Activated CD8-positive, alpha-beta T cell treated with anti-CD3 and anti-CD28 coated beads for 36 hours (primary cell): Measurements from ENCODE around the gene ADIPOR2. TPM values are rescaled to one million over a fixed set of nuclear protein-coding genes. Genes with fewer than 3 reads are reported as not detected.

Experiments
- ATAC-seq: fragments of 200-7000 bp; cut with Tn5 transposase; one replicate; pipeline ENCODE4 v1.10.0; 2021; ENCODE audit warnings: mild to moderate bottlenecking, moderate library complexity
- CTCF ChIA-PET: fragments of 350-600 bp; sonication (Branson Sonifier 250); formaldehyde crosslinking; loops from one replicate; lab custom pipeline; 2021; ENCODE audit warnings: antibody characterized with exemption; lab: Charles Lee
- POLR2A ChIA-PET: fragments of 350-600 bp; sonication (Branson Sonifier 250); formaldehyde crosslinking; loops from one replicate; lab custom pipeline; 2021; ENCODE audit warnings: antibody characterized with exemption; lab: Charles Lee
- DNase-seq: peaks from one replicate; pipeline ENCODE4 v3.0.0-alpha.2; 2020
- H3K27ac Mint-ChIP-seq: one replicate; pipeline ENCODE4 v1.8.0; 2021; ENCODE audit warnings: mild to moderate bottlenecking, mixed read lengths
- H3K27me3 Mint-ChIP-seq: one replicate; pipeline ENCODE4 v1.8.0; 2021; ENCODE audit warnings: mixed read lengths
- H3K36me3 Mint-ChIP-seq: one replicate; pipeline ENCODE4 v1.8.0; 2021; ENCODE audit warnings: low read depth, mixed read lengths
- H3K4me1 Mint-ChIP-seq: one replicate; pipeline ENCODE4 v1.8.0; 2021; ENCODE audit warnings: low read depth, mixed read lengths
- H3K4me3 Mint-ChIP-seq: one replicate; pipeline ENCODE4 v1.8.0; 2021; ENCODE audit warnings: mild to moderate bottlenecking, moderate library complexity, mixed read lengths
- H3K9me3 Mint-ChIP-seq: one replicate; pipeline ENCODE4 v1.8.0; 2021; ENCODE audit warnings: mixed read lengths
- intact Hi-C: fragments of 100-400 bp; cut with micrococcal nuclease; formaldehyde crosslinking; loops from one replicate; pipeline ENCODE4 v1.10.0; 2022
- total RNA-seq, 2 experiments: library from RNA; stranded (reverse); gene quantifications; one replicate each; pipeline ENCODE4 v1.2.3, GENCODE V29; 2021
- TF ChIP-seq, protein P1 (sequence below): fragments of 200-600 bp; IDR thresholded peaks from one replicate; pipeline ENCODE4 v1.8.0; 2022; ENCODE audit warnings: antibody characterized with exemption, mild to moderate bottlenecking

Gene ADIPOR2
- total RNA-seq, 2 experiments from 2014 or later = 48.3 to 49.9 TPM

DNA sequence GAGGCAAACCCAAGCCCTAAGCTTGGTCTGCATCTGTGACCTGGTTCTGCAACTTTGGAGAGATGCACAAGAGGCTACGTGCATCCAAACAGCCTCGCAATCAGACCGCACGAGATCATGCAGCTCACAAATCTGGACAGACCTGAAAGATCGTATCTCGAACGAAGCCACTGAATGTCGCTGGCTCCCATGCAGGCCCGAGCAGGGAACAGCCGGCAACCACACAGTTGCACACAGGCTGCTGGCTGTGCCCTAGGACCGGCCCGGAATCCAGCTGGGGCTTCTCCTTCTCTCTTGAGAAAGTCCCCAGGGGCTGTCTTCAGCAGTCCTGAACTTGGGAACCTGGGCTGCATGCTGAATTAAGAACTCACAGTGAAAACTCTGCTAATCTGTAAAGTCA, 34.0 kb upstream of the ADIPOR2 start:
- Mint-ChIP-seq H3K4me1 (peaks cover 12% of the 10 kb centered on the region), H3K27ac (no peak overlapping the region), H3K9me3 (no peaks in the 10 kb centered on the region), H3K27me3 (peaks cover under 1% of the 10 kb centered on the region), H3K36me3 (no peaks in the 10 kb centered on the region), H3K4me3 (no peak overlapping the region)
- DNase-seq = no peak
- ATAC-seq = no peak
- TF ChIP-seq, protein P1, sequence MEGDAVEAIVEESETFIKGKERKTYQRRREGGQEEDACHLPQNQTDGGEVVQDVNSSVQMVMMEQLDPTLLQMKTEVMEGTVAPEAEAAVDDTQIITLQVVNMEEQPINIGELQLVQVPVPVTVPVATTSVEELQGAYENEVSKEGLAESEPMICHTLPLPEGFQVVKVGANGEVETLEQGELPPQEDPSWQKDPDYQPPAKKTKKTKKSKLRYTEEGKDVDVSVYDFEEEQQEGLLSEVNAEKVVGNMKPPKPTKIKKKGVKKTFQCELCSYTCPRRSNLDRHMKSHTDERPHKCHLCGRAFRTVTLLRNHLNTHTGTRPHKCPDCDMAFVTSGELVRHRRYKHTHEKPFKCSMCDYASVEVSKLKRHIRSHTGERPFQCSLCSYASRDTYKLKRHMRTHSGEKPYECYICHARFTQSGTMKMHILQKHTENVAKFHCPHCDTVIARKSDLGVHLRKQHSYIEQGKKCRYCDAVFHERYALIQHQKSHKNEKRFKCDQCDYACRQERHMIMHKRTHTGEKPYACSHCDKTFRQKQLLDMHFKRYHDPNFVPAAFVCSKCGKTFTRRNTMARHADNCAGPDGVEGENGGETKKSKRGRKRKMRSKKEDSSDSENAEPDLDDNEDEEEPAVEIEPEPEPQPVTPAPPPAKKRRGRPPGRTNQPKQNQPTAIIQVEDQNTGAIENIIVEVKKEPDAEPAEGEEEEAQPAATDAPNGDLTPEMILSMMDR = no peak
- ChIA-PET POLR2A (interaction anchor here (0.6 kb wide), 2 partner anchors 44 to 311 kb away, joined by 3 read pairs; no protein-coding TSS in a partner anchor), CTCF (interaction anchor here (3.2 to 15.4 kb wide), 3 partner anchors 23 to 283 kb away, joined by 12 to 456 read pairs (median 53); no protein-coding TSS in a partner anchor)
- intact Hi-C loops = loop anchor here (5.0 kb wide), 1 partner anchor 285 kb away; no protein-coding TSS in a partner anchor

DNA sequence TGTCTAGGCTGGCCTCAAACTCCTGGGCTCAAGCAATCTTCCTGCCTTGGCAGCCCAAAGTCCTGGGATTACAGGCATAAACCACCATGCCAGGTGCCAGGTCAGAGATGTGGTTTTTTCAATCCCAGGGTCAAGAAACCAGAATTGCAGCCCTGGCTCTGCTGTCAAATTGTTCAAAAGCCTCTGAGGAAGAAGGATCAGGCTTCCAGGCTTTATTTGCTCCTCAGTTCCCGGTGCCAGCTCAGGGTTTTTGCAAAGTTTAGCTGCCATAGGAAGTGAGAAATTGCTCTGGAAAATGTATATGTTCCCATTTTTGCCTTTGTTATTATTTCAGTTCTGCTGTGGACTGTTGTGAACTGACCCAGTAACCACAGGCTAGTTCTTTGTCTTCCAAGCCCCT, 33.2 kb upstream of the ADIPOR2 start:
- ChIA-PET CTCF (interaction anchor here (6.0 to 15.4 kb wide), 2 partner anchors 131 to 282 kb away, joined by 53 to 456 read pairs; no protein-coding TSS in a partner anchor), POLR2A (interaction anchor here (0.6 kb wide), 1 partner anchor 44 kb away, joined by 3 read pairs; no protein-coding TSS in a partner anchor)
- Mint-ChIP-seq H3K4me3 (no peak overlapping the region), H3K27ac (no peak overlapping the region), H3K36me3 (no peaks in the 10 kb centered on the region), H3K9me3 (no peaks in the 10 kb centered on the region), H3K27me3 (no peaks in the 10 kb centered on the region), H3K4me1 (peaks cover 13% of the 10 kb centered on the region)
- ATAC-seq = no peak
- DNase-seq = no peak
- intact Hi-C loops = loop anchor here (5.0 kb wide), 1 partner anchor 285 kb away; no protein-coding TSS in a partner anchor
- TF ChIP-seq, protein P1 = no peak

DNA sequence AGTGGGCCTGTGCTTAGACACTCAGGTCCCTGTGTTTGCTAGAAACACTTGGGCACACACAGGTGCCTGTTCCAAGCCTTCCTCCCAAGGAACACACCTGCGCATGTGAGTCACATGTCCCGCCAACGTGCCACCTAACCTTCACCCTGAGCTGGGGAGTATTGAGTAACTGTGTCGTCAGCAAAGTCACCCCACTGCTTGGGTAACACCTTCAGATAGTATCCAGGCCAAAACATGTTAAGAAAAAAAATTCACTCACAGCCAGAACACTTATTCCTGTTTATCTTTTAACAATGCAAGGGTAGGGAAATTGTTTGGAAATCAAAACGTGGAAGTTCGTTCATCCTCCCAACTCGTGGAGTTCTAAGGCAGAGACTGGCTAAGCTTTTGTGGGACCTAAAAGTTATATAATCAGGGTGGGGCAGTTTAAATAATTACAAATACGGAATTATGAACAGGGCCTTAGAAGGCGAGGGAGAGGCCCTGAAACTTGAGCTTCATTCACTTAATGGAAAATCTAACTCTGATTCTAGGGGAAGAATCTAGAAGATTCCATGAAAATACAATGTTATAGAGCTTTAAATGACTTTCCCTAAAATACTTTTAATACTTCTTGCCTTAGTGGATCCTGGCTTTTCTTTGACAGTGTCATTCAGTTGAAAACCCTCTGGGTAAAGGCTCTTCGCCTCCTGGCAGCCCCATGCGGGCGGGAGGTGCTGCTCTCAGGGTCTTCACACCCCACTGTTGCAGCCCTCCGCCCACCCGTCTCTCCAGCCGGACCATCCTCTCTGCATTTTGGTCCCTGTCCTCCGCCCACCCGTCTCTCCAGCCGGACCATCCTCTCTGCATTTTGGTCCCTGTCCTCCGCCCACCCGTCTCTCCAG, 30.3 kb upstream of the ADIPOR2 start:
- H3K9me3 Mint-ChIP-seq = peaks cover 3% of the 10 kb centered on the region
- no peaks in the 10 kb centered on the region for H3K36me3 Mint-ChIP-seq
- no peak overlapping the region for H3K4me3 Mint-ChIP-seq
- H3K27me3 Mint-ChIP-seq = no peaks in the 10 kb centered on the region
- POLR2A ChIA-PET = interaction anchor here (0.6 to 1.1 kb wide), 3 partner anchors 9 to 131 kb away, joined by 3 read pairs; no protein-coding TSS in a partner anchor
- peaks cover 30% of the 10 kb centered on the region for H3K4me1 Mint-ChIP-seq
- intact Hi-C loops = no loop called here
- DNase-seq (peak; percentile 70), ATAC-seq (no peak)
- TF ChIP-seq, protein P1 = no peak
- CTCF ChIA-PET = interaction anchor here (0.8 to 3.8 kb wide), 7 partner anchors 7 to 543 kb away, joined by 3 to 25 read pairs (median 9); no protein-coding TSS in a partner anchor
- peak overlapping the region; percentile 55 for H3K27ac Mint-ChIP-seq

DNA sequence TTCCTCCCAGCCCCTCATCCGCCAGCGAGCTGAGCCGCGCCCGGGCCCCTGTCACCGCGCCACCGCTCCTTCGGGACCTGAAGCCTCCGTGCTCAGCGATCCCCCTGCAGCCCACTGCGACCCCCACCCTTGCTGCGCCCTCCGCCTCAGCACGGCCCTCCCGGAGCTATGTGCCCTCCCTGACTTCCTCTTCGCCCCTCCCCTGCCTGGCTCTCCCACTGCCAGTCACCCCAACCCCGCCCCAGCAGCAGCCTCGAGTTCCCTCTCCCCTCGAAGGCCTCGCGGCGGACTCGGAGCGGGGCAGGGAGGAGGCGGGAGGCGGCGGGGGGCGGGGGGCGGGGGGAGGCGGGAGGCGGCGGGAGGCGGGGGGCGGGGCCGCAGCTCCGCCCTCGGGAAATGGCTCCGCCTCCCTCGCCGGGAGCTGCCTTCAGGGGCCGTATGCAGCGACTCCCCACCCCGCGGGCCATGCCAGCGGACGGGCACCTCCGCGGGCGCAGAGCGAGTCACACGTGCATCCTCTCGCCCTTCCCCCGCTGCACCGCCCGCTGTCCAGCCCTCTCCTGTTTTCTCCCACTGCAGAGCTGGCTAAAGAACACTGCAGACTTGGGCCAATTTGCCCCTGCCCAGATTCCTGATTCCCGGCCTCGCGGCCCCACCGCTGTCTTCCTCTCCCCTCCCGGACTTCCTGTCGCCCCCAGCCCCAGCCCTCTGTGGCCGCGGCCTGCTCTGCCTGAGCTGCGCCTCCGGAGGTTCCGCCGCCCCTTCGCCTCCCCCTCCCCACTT, 29.1 kb upstream of the ADIPOR2 start:
- TF ChIP-seq, protein P1 = no peak
- ChIA-PET POLR2A (interaction anchor here (0.6 to 2.1 kb wide), 8 partner anchors 10 to 221 kb away, joined by 3 to 10 read pairs (median 3); partner anchors contain the start of gene ADIPOR2), CTCF (interaction anchor here (1.1 to 3.8 kb wide), 4 partner anchors 9 to 278 kb away, joined by 4 to 25 read pairs (median 16); no protein-coding TSS in a partner anchor)
- H3K27me3 Mint-ChIP-seq = no peaks in the 10 kb centered on the region
- H3K9me3 Mint-ChIP-seq = peaks cover 3% of the 10 kb centered on the region
- H3K36me3 Mint-ChIP-seq = no peaks in the 10 kb centered on the region
- H3K27ac Mint-ChIP-seq = peak overlapping the region; percentile 83
- DNase-seq = peak; percentile 91
- intact Hi-C loops = no loop called here
- H3K4me3 Mint-ChIP-seq = peak overlapping the region; percentile 73
- peaks cover 36% of the 10 kb centered on the region for H3K4me1 Mint-ChIP-seq
- peak; percentile 93 for ATAC-seq
